Stimulated activated CD4-positive, alpha-beta T cell treated with anti-CD3 and anti-CD28 coated beads, Interleukin-1b, Interleukin-23, amount 100 ng/mL, for 24 hours (primary cell): ENCODE measurements around the gene ZNFX1.

Experiments
- DNase-seq, 4 experiments: peaks; one replicate each; pipeline ENCODE4 v3.0.0-alpha.2; 2020; ENCODE audit warnings: low read depth in 4 of 4, low spot score in 1 of 4

The ZNFX1 gene

GRCh38 chr20:49293122-49293521, 15.3 kb upstream of the ZNFX1 start:
- DNase-seq, result no peak

GRCh38 chr20:49292010-49292409, 14.2 kb upstream of the ZNFX1 start:
- DNase-seq, result no peak

- no peak for DNase-seq
Measured at GRCh38 chr20:49291200-49291599, 13.3 kb upstream of the ZNFX1 start.

- no peak for DNase-seq
Measured at GRCh38 chr20:49290608-49291191, 12.8 kb upstream of the ZNFX1 start.

GRCh38 chr20:49288784-49289696, 11.2 kb upstream of the ZNFX1 start:
- no peak for DNase-seq

- DNase-seq, result no peak
Measured at GRCh38 chr20:49288250-49288751, 10.4 kb upstream of the ZNFX1 start.

GRCh38 chr20:49287555-49288249, 9.8 kb upstream of the ZNFX1 start:
- no peak for DNase-seq

- no peak for DNase-seq
Measured at GRCh38 chr20:49286689-49287551, 9.1 kb upstream of the ZNFX1 start.

- DNase-seq, result no peak
Measured at GRCh38 chr20:49285813-49286494, 8.1 kb upstream of the ZNFX1 start.

GRCh38 chr20:49285233-49285668, 7.4 kb upstream of the ZNFX1 start:
- no peak for DNase-seq

GRCh38 chr20:49284818-49285217, 7.0 kb upstream of the ZNFX1 start:
- no peak for DNase-seq

- no peak for DNase-seq
Measured at GRCh38 chr20:49283703-49284625, 6.1 kb upstream of the ZNFX1 start.

- no peak for DNase-seq
Measured at GRCh38 chr20:49283176-49283702, 5.4 kb upstream of the ZNFX1 start.

- DNase-seq, result no peak
Measured at GRCh38 chr20:49282584-49283171, 4.8 kb upstream of the ZNFX1 start.

GRCh38 chr20:49281913-49282467, 4.1 kb upstream of the ZNFX1 start:
- DNase-seq, result no peak

GRCh38 chr20:49281059-49281912, 3.4 kb upstream of the ZNFX1 start:
- DNase-seq, result no peak

GRCh38 chr20:49280463-49281058, 2.7 kb upstream of the ZNFX1 start:
- no peak for DNase-seq
